ENCODE data around the gene SULT1C3.

The SULT1C3 gene

DNA sequence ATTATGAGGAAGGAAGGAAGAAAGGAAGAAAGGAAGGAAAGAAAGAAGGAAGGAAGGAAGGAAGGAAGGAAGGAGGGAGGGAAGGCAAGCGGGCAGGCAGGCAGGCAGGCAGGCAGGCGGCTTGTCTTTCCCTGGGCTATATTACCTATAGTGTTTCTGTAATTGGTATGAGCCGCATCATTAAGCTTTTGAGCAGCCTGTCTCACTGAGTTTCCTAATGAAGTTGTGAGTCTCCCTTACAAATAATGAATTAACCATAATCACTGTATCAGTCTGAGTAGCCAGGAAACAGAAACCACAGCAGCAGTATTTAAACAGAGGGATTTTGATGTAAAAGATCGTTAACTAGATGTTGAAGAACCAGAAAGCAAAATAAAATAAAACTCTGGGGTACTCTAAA, 11.8 kb upstream of the SULT1C3 start:
- no peak overlapping the region for H2BK15ac ChIP-seq (ENCODE audit: low read depth, poor library complexity, severe bottlenecking)
- no peak overlapping the region for H3K9ac ChIP-seq (ENCODE audit: low read length)
- no peak overlapping the region for H2BK120ac ChIP-seq (ENCODE audit: low read depth, low read length)
- H3K4ac ChIP-seq (ENCODE audit: low read depth in 1 of 2, low read length in 2 of 2), result no peak overlapping the region
- H3K4me1 ChIP-seq (ENCODE audit: control insufficient read depth, insufficient read depth, low read depth, low read length), result no peaks in the 10 kb centered on the region
- H2AFZ ChIP-seq (ENCODE audit: low read depth, low read length), result no peak overlapping the region
- no peak overlapping the region for H2AK5ac ChIP-seq (ENCODE audit: low read length, severe bottlenecking)
- DNase-seq, result no peak
- no peak overlapping the region for H3K18ac ChIP-seq (ENCODE audit: low read depth in 1 of 2, low read length in 2 of 2)
- no peaks in the 10 kb centered on the region for H3K79me1 ChIP-seq (replicated peaks; ENCODE audit: low read length, poor library complexity, severe bottlenecking)
- no peak overlapping the region for H4K91ac ChIP-seq (ENCODE audit: low read length)
- no peak overlapping the region for H3K23ac ChIP-seq (ENCODE audit: low read length in 2 of 2)
- WGBS, result 83% methylated on average over 2 of the region's 4 CpGs
- H3K4me2 ChIP-seq (ENCODE audit: low read length, poor library complexity, severe bottlenecking), result no peak overlapping the region
- no peak overlapping the region for H3K27ac ChIP-seq (ENCODE audit: low read length, poor library complexity, severe bottlenecking)
- peaks cover 18% of the 10 kb centered on the region for H3K9me3 ChIP-seq (ENCODE audit: control insufficient read depth, low read length)
- H3K36me3 ChIP-seq (ENCODE audit: control insufficient read depth in 1 of 2, insufficient read depth in 2 of 2, low read depth in 1 of 2, low read length in 2 of 2), result peaks cover 0 to 4% of the 10 kb centered on the region in 2 experiments
- H2BK12ac ChIP-seq (ENCODE audit: low read length in 2 of 2), result no peak overlapping the region
- no peak overlapping the region for H3K14ac ChIP-seq (ENCODE audit: low read length in 2 of 2)
- H3K4me3 ChIP-seq (ENCODE audit: insufficient read depth in 1 of 2, low read depth in 1 of 2, low read length in 2 of 2), result no peak overlapping the region
- H4K8ac ChIP-seq (ENCODE audit: low read length), result no peak overlapping the region
- no peak overlapping the region for H2BK5ac ChIP-seq (ENCODE audit: low read depth, low read length, poor library complexity, severe bottlenecking)
- H3K27me3 ChIP-seq (ENCODE audit: control insufficient read depth in 1 of 2, insufficient read depth in 1 of 2, low read length in 2 of 2), result no peaks in the 10 kb centered on the region

DNA sequence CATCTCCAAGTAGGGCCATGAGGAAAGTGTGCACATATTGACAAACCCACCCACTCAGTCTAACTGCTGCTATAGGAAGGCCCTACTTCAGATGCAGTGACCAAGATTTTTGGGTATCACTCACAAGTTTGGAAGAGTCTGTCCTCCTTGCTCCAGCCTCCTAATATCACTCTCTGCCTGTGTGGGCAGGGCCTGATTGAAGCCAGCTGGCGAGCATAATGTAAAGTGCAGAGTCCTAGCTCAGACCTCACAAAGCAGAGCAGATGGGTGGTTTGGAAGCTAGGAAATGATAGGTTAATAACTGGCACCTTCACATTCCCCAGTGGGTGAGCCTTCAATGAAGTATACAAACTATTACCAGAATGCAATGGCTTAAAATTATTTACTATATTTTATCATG, 11.2 kb upstream of the SULT1C3 start:
- Histone ChIP-seq H2BK15ac (ENCODE audit: low read depth, poor library complexity, severe bottlenecking) (no peak overlapping the region), H3K4me3 (ENCODE audit: insufficient read depth in 1 of 2, low read depth in 1 of 2, low read length in 2 of 2) (no peak overlapping the region), H3K9me3 (ENCODE audit: control insufficient read depth, low read length) (peaks cover 13% of the 10 kb centered on the region), H3K27ac (ENCODE audit: low read length, poor library complexity, severe bottlenecking) (no peak overlapping the region), H4K91ac (ENCODE audit: low read length) (no peak overlapping the region), H3K23ac (ENCODE audit: low read length in 2 of 2) (no peak overlapping the region), H3K18ac (ENCODE audit: low read depth in 1 of 2, low read length in 2 of 2) (no peak overlapping the region), H2BK12ac (ENCODE audit: low read length in 2 of 2) (no peak overlapping the region), H3K9ac (ENCODE audit: low read length) (no peak overlapping the region), H4K8ac (ENCODE audit: low read length) (no peak overlapping the region), H3K4me2 (ENCODE audit: low read length, poor library complexity, severe bottlenecking) (no peak overlapping the region), H3K79me1 (replicated peaks; ENCODE audit: low read length, poor library complexity, severe bottlenecking) (no peaks in the 10 kb centered on the region), H2AFZ (ENCODE audit: low read depth, low read length) (no peak overlapping the region), H2BK120ac (ENCODE audit: low read depth, low read length) (no peak overlapping the region), H2AK5ac (ENCODE audit: low read length, severe bottlenecking) (no peak overlapping the region), H2BK5ac (ENCODE audit: low read depth, low read length, poor library complexity, severe bottlenecking) (no peak overlapping the region), H3K4me1 (ENCODE audit: control insufficient read depth, insufficient read depth, low read depth, low read length) (no peaks in the 10 kb centered on the region), H3K27me3 (ENCODE audit: control insufficient read depth in 1 of 2, insufficient read depth in 1 of 2, low read length in 2 of 2) (no peaks in the 10 kb centered on the region), H3K4ac (ENCODE audit: low read depth in 1 of 2, low read length in 2 of 2) (no peak overlapping the region), H3K36me3 (ENCODE audit: control insufficient read depth in 1 of 2, insufficient read depth in 2 of 2, low read depth in 1 of 2, low read length in 2 of 2) (peaks cover 0 to 4% of the 10 kb centered on the region in 2 experiments), H3K14ac (ENCODE audit: low read length in 2 of 2) (no peak overlapping the region)
- DNase-seq, result no peak
- 100% methylated on average over 1 of the region's 1 CpG for WGBS

DNA sequence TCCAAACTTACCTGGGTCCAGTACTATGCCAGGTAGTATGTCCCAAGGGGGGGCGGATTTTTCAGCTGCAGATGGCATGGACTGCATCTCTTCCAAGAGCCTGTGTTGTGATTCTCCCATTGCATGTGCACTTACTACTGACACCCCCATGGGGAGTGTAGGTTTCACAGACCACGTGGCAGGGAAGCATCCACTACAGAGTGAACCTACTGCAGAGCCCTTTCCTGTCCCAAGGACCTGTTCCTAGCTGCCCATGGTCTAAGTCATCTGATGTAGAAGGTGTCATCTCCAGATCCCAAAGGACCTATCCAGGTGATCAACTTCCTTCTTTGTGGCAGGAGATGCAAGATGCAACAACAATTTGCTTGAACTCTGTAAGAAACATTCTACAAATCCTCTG, 9.9 kb upstream of the SULT1C3 start:
- no peak for DNase-seq
- no peak overlapping the region for H3K27ac ChIP-seq (ENCODE audit: low read length, poor library complexity, severe bottlenecking)
- H3K23ac ChIP-seq (ENCODE audit: low read length in 2 of 2), result no peak overlapping the region
- no peak overlapping the region for H3K4ac ChIP-seq (ENCODE audit: low read depth in 1 of 2, low read length in 2 of 2)
- no peaks in the 10 kb centered on the region for H3K4me1 ChIP-seq (ENCODE audit: control insufficient read depth, insufficient read depth, low read depth, low read length)
- H2BK12ac ChIP-seq (ENCODE audit: low read length in 2 of 2), result no peak overlapping the region
- H3K14ac ChIP-seq (ENCODE audit: low read length in 2 of 2), result no peak overlapping the region
- no peak overlapping the region for H3K4me2 ChIP-seq (ENCODE audit: low read length, poor library complexity, severe bottlenecking)
- no peak overlapping the region for H2BK5ac ChIP-seq (ENCODE audit: low read depth, low read length, poor library complexity, severe bottlenecking)
- no peaks in the 10 kb centered on the region for H3K79me1 ChIP-seq (replicated peaks; ENCODE audit: low read length, poor library complexity, severe bottlenecking)
- no peak overlapping the region for H2AFZ ChIP-seq (ENCODE audit: low read depth, low read length)
- no peak overlapping the region for H3K9ac ChIP-seq (ENCODE audit: low read length)
- no peak overlapping the region for H3K4me3 ChIP-seq (ENCODE audit: insufficient read depth in 1 of 2, low read depth in 1 of 2, low read length in 2 of 2)
- WGBS, result 69% methylated on average over 2 of the region's 2 CpGs
- no peak overlapping the region for H2BK120ac ChIP-seq (ENCODE audit: low read depth, low read length)
- no peak overlapping the region for H3K18ac ChIP-seq (ENCODE audit: low read depth in 1 of 2, low read length in 2 of 2)
- H4K91ac ChIP-seq (ENCODE audit: low read length), result no peak overlapping the region
- H4K8ac ChIP-seq (ENCODE audit: low read length), result no peak overlapping the region
- H2AK5ac ChIP-seq (ENCODE audit: low read length, severe bottlenecking), result no peak overlapping the region
- no peak overlapping the region for H2BK15ac ChIP-seq (ENCODE audit: low read depth, poor library complexity, severe bottlenecking)
- H3K36me3 ChIP-seq (ENCODE audit: control insufficient read depth in 1 of 2, insufficient read depth in 2 of 2, low read depth in 1 of 2, low read length in 2 of 2), result peaks cover 0 to 4% of the 10 kb centered on the region in 2 experiments
- H3K27me3 ChIP-seq (ENCODE audit: control insufficient read depth in 1 of 2, insufficient read depth in 1 of 2, low read length in 2 of 2), result no peaks in the 10 kb centered on the region
- H3K9me3 ChIP-seq (ENCODE audit: control insufficient read depth, low read length), result peaks cover 9% of the 10 kb centered on the region

DNA sequence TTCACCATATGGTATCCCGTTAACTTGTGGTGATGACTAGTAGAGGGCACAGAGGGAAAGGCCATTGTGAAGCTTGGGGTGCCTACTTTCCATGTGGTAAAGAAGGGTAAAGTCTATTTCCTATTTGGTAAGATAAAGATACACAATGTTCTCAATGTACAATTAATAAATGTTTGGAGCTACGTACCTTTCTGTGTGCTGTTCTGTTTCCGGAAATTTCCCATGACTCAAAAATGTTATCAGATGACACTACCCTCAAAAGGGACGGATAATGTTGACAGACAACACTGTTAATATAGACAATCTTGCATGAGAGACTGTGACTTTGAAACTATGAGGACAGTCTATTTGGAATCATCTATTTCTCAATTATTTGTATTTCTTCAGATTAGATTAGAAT, 4.2 kb upstream of the SULT1C3 start:
- Histone ChIP-seq H3K23ac (ENCODE audit: low read length in 2 of 2) (no peak overlapping the region), H2BK5ac (ENCODE audit: low read depth, low read length, poor library complexity, severe bottlenecking) (no peak overlapping the region), H3K27ac (ENCODE audit: low read length, poor library complexity, severe bottlenecking) (no peak overlapping the region), H4K91ac (ENCODE audit: low read length) (no peak overlapping the region), H3K4me1 (ENCODE audit: control insufficient read depth, insufficient read depth, low read depth, low read length) (no peaks in the 10 kb centered on the region), H3K27me3 (ENCODE audit: control insufficient read depth in 1 of 2, insufficient read depth in 1 of 2, low read length in 2 of 2) (no peaks in the 10 kb centered on the region), H3K14ac (ENCODE audit: low read length in 2 of 2) (no peak overlapping the region), H2AK5ac (ENCODE audit: low read length, severe bottlenecking) (no peak overlapping the region), H3K9ac (ENCODE audit: low read length) (no peak overlapping the region), H2AFZ (ENCODE audit: low read depth, low read length) (no peak overlapping the region), H3K4me3 (ENCODE audit: insufficient read depth in 1 of 2, low read depth in 1 of 2, low read length in 2 of 2) (no peak overlapping the region), H3K4me2 (ENCODE audit: low read length, poor library complexity, severe bottlenecking) (no peak overlapping the region), H2BK12ac (ENCODE audit: low read length in 2 of 2) (no peak overlapping the region), H3K79me1 (replicated peaks; ENCODE audit: low read length, poor library complexity, severe bottlenecking) (peaks cover 2% of the 10 kb centered on the region), H2BK120ac (ENCODE audit: low read depth, low read length) (no peak overlapping the region), H3K36me3 (ENCODE audit: control insufficient read depth in 1 of 2, insufficient read depth in 2 of 2, low read depth in 1 of 2, low read length in 2 of 2) (peaks cover 0 to 4% of the 10 kb centered on the region in 2 experiments), H2BK15ac (ENCODE audit: low read depth, poor library complexity, severe bottlenecking) (no peak overlapping the region), H3K18ac (ENCODE audit: low read depth in 1 of 2, low read length in 2 of 2) (no peak overlapping the region), H3K9me3 (ENCODE audit: control insufficient read depth, low read length) (peaks cover 3% of the 10 kb centered on the region), H3K4ac (ENCODE audit: low read depth in 1 of 2, low read length in 2 of 2) (no peak overlapping the region), H4K8ac (ENCODE audit: low read length) (no peak overlapping the region)
- 92% methylated on average over 2 of the region's 4 CpGs for whole genome bisulfite sequencing
- DNase-seq, result no peak
